Peyer's patch (tissue), 4 donors: Measurements from ENCODE around the gene NOP56.

Source experiments
- CTCF ChIP-seq, 6 experiments: fragments of 450-650 bp in 4 of 6; fragments of 200-600 bp in 2 of 6; sonication (generic) in 1 of 6; IDR thresholded peaks; one replicate each; pipeline ENCODE4 v1.5.1; 2017 to 2019; ENCODE audit warnings: antibody characterized with exemption in 6 of 6, mild to moderate bottlenecking in 3 of 6, moderate library complexity in 1 of 6
- POLR2A ChIP-seq, 2 donors: fragments of 450-650 bp; IDR thresholded peaks; one replicate each; pipeline ENCODE4 v1.5.1; 2017; ENCODE audit warnings: antibody characterized with exemption in 2 of 2, mild to moderate bottlenecking in 2 of 2, moderate library complexity in 2 of 2

GRCh38 chr20:2698186-2698817 lies 45.9 kb downstream of the NOP56 start:
- TF ChIP-seq CTCF (IDR thresholded peaks at IDR 0.05) (no peak), POLR2A (IDR thresholded peaks at IDR 0.05) (no peak)
